OCI-LY7 (cell line): ENCODE results near the gene KIF17. TPM values are rescaled to one million over a fixed set of nuclear protein-coding genes. Genes with fewer than 3 reads are reported as not detected.

ENCODE experiments used
- BruUV-seq: library from RNA; stranded (reverse); fragments of 400-500 nt; replicated peaks from 2 replicates; lab custom pipeline; 2021; lab: Mats Ljungman, UMichigan
- CTCF ChIA-PET: fragments of 300-600 bp; sonication (Branson Sonifier 250); formaldehyde crosslinking; loops from one replicate; lab custom pipeline; 2022; ENCODE audit warnings: antibody characterized with exemption; ENCODE audit not compliant: unreplicated experiment; lab: Charles Lee
- POLR2A ChIA-PET: fragments of 300-600 bp; sonication (Branson Sonifier 250); formaldehyde crosslinking; loops from one replicate; lab custom pipeline; 2022; ENCODE audit warnings: antibody characterized with exemption; lab: Charles Lee
- DNase-seq: peaks from one replicate; pipeline ENCODE4 v3.0.0-alpha.2; 2015; ENCODE audit warnings: low spot score
- H2AFZ ChIP-seq: fragments of 200-600 bp; sonication (generic), shearing (Covaris generic); 2 replicates; pipeline ENCODE4 v1.6.1; 2014; ENCODE audit warnings: mild to moderate bottlenecking, antibody characterized with exemption, low read length, moderate library complexity
- H3K27ac ChIP-seq: fragments of 200-600 bp; sonication (generic); 2 replicates; pipeline ENCODE4 v1.5.1; 2014; ENCODE audit warnings: mixed run types, low read depth, mild to moderate bottlenecking, moderate library complexity, low read length, inconsistent platforms; ENCODE audit not compliant: poor library complexity, severe bottlenecking
- H3K36me3 ChIP-seq: fragments of 200-600 bp; sonication (generic); 2 replicates; pipeline ENCODE4 v1.6.1; 2014; ENCODE audit warnings: mild to moderate bottlenecking, antibody characterized with exemption, low read length, moderate library complexity, mixed read lengths; ENCODE audit not compliant: insufficient read depth
- H3K4me1 ChIP-seq: fragments of 200-600 bp; sonication (generic); 2 replicates; pipeline ENCODE4 v1.5.1; 2014; ENCODE audit warnings: mild to moderate bottlenecking, low read length; ENCODE audit not compliant: insufficient read depth, poor library complexity, severe bottlenecking
- H3K4me2 ChIP-seq: fragments of 200-600 bp; sonication (generic); 2 replicates; pipeline ENCODE4 v1.6.1; 2014; ENCODE audit warnings: mild to moderate bottlenecking, low read length
- H3K4me3 ChIP-seq: fragments of 200-600 bp; sonication (generic); 2 replicates; pipeline ENCODE4 v1.5.1; 2014; ENCODE audit warnings: mild to moderate bottlenecking, low read depth, low read length; ENCODE audit not compliant: poor library complexity, severe bottlenecking
- H3K79me2 ChIP-seq: fragments of 200-600 bp; sonication (generic); 2 replicates; pipeline ENCODE4 v1.6.1; 2016; ENCODE audit warnings: low read depth, mild to moderate bottlenecking, low read length, moderate library complexity, mixed read lengths; ENCODE audit not compliant: insufficient read depth
- H3K9me2 ChIP-seq: fragments of 200-600 bp; sonication (generic); 2 replicates; pipeline ENCODE4 v1.6.1; 2016; ENCODE audit warnings: mild to moderate bottlenecking, low read length, mixed read lengths; ENCODE audit not compliant: insufficient read depth
- H3K9me3 ChIP-seq: fragments of 200-600 bp; sonication (generic); 2 replicates; pipeline ENCODE4 v1.6.1; 2014; ENCODE audit warnings: mild to moderate bottlenecking, mixed run types, low read length, mixed read lengths
- H4K20me1 ChIP-seq: fragments of 200-600 bp; sonication (generic); 2 replicates; pipeline ENCODE4 v1.6.1; 2014; ENCODE audit warnings: mild to moderate bottlenecking, antibody characterized with exemption, low read length, moderate library complexity, mixed read lengths; ENCODE audit not compliant: insufficient read depth
- CTCF ChIP-seq: fragments of 200-600 bp; sonication (generic); conservative IDR thresholded peaks from 2 replicates; pipeline ENCODE4 v1.5.1; 2014; ENCODE audit warnings: mild to moderate bottlenecking, antibody characterized with exemption, low read length, moderate library complexity, mixed read lengths
- EZH2phosphoT487 ChIP-seq: fragments of 200-600 bp; sonication (generic); IDR thresholded peaks from 2 replicates; pipeline ENCODE4 v1.6.1; 2018; ENCODE audit warnings: low read depth, borderline replicate concordance, mild to moderate bottlenecking, mixed run types, antibody characterized with exemption, low read length, moderate library complexity, mixed read lengths
- intact Hi-C: fragments of 100-400 bp; cut with micrococcal nuclease; formaldehyde crosslinking; loops from one replicate; pipeline ENCODE4 v1.10.0; 2022; ENCODE audit not compliant: unreplicated experiment
- total RNA-seq, 2 experiments: library from RNA; depleted of rRNA in 1 of 2; stranded (reverse); fragments of >200 nt in 1 of 2; shearing (Covaris generic) in 1 of 2; gene quantifications; 2 replicates each; pipeline ENCODE4 v1.2.3, GENCODE V29; 2014 to 2022

KIF17 gene
- total RNA-seq, 2 experiments from 2014 or later = 1.1 TPM; not detected in 1

- Histone ChIP-seq H3K79me2 (no peaks in the 10 kb centered on the region), H3K36me3 (no peaks in the 10 kb centered on the region), H4K20me1 (no peaks in the 10 kb centered on the region), H2AFZ (no peak overlapping the region), H3K4me1 (no peaks in the 10 kb centered on the region), H3K9me2 (no peaks in the 10 kb centered on the region), H3K4me3 (no peak overlapping the region), H3K27ac (no peak overlapping the region), H3K9me3 (no peaks in the 10 kb centered on the region), H3K4me2 (no peak overlapping the region)
- POLR2A ChIA-PET = no interaction called here
- intact Hi-C loops = no loop called here
- DNase-seq = no peak
- TF ChIP-seq EZH2phosphoT487 (no peak), CTCF (no peak)
- no TSS peak for BruUV-seq
- CTCF ChIA-PET = no interaction called here
These were observed 13.2 kb downstream of the KIF17 start for GRCh38 chr1:20704390-20705202.

- no peaks in the 10 kb centered on the region for H3K9me2 ChIP-seq
- H3K36me3 ChIP-seq = no peaks in the 10 kb centered on the region
- no peaks in the 10 kb centered on the region for H3K9me3 ChIP-seq
- TF ChIP-seq CTCF (no peak), EZH2phosphoT487 (no peak)
- DNase-seq = no peak
- H4K20me1 ChIP-seq = no peaks in the 10 kb centered on the region
- H3K27ac ChIP-seq = no peak overlapping the region
- intact Hi-C loops = no loop called here
- no peaks in the 10 kb centered on the region for H3K4me1 ChIP-seq
- POLR2A ChIA-PET = interaction anchor here (0.7 kb wide), 1 partner anchor 17 kb away, joined by 4 read pairs; no protein-coding TSS in a partner anchor
- H3K79me2 ChIP-seq = no peaks in the 10 kb centered on the region
- BruUV-seq = no TSS peak
- H3K4me2 ChIP-seq = no peak overlapping the region
- H2AFZ ChIP-seq = no peak overlapping the region
- CTCF ChIA-PET = no interaction called here
- no peak overlapping the region for H3K4me3 ChIP-seq
These were observed 14.6 kb downstream of the KIF17 start for GRCh38 chr1:20703124-20703756.

DNA sequence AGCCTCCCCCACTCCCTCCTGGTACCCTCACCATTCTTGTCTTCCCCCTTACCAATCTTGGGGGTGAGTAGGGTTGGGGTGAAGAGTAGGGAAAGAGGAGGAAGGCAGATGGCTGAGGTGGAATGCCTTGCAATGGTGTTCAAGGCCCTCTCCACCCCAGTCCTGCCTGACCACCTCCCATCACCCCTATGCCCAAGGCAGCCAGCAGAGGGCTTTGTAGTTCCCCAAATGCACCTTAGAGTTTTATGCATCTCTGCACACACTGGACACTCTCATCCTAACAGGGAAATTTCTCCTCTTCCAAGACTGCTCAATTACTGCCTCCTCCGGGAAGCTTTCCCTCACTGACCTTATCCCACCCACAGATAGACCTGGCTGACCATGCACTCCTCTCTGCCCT is 15.4 kb downstream of the KIF17 start:
- Histone ChIP-seq H2AFZ (no peak overlapping the region), H3K79me2 (no peaks in the 10 kb centered on the region), H4K20me1 (no peaks in the 10 kb centered on the region), H3K4me2 (no peak overlapping the region), H3K4me3 (no peak overlapping the region), H3K36me3 (no peaks in the 10 kb centered on the region), H3K27ac (no peak overlapping the region), H3K4me1 (no peaks in the 10 kb centered on the region), H3K9me3 (no peaks in the 10 kb centered on the region), H3K9me2 (no peaks in the 10 kb centered on the region)
- ChIA-PET POLR2A (no interaction called here), CTCF (no interaction called here)
- intact Hi-C loops = no loop called here
- no peak for DNase-seq
- BruUV-seq = no TSS peak
- TF ChIP-seq EZH2phosphoT487 (no peak), CTCF (peak; percentile 41; the same call in 1 of the 2 replicates)
